HG03196 (cell line): ENCODE results near the gene OPRM1.
"Not testable (repeated sequence)": the region's sequence is repeated elsewhere in the genome, so short reads cannot be mapped to it uniquely, and the experiment has no call there.

Source experiments
- ATAC-seq: cut with Tn5 transposase; IDR thresholded peaks from one replicate; pipeline ENCODE4 v1.9.1; 2021; ENCODE audit not compliant: unreplicated experiment

The OPRM1 gene

DNA sequence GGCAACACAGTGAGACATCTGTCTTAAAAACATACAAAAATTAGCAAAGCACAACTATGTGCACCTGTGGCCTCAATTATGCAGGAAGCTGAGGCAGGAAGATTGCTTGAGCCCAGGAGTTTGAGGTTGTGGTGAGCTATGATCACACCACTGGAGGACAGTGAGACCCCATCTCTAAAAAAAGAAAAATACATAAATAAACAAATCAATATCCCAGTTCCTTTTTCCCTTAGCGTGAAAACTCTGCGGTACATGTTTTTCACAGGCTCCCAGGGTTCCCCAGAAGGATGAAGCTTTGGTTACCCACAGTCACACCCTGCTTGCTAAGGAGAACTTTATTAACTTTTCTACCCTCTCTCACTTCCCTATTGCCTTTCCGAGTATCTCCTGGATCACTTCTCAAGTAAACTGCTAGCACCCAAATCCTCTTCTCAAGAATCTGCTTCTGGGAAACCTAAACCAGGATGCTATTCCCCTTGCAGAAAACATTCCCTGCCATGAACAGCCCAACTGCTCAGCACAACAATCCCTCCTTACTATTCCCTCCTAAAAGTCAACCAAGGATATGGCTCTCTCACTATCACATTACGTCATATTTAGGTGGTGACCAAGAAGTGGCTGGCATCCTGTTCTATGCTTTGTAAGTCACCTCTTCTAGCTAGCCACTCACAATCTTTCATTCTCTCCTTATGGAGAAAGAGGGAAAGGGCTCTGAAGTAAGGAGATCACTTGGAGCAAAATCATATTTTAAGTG, 195.2 kb downstream of the OPRM1 start:
- ATAC-seq: peak; percentile 61

DNA sequence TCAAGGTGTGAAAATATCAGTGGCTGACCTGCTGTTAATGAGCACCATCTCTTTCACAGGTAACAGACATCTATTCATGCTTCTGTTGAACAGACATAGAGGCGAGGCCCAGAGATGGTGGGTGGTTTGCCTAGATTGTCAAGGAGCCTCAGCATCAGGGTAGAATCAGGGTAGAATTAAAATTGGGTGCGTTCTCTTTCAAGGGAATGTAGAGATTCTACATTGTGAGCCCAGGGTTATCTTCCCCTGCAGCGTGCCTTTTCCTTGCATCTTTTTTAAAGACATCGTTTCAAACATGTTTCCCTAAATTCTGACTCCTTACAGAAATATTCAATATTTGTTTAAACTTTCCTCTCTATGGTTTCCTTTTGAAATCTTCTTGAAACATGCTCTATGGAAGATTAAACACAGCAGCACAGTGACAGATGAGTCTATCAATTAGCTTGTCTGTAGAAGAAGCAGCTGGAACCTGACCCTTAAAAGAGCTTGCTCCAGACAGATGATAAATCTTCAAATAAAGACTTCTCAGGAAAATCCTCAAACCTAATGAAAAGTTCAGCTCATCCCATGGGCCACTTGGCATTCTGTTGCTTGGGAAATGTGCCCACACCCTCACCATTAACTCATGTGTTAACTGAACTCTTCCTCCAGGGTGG, 197.7 kb downstream of the OPRM1 start:
- ATAC-seq: no peak

DNA sequence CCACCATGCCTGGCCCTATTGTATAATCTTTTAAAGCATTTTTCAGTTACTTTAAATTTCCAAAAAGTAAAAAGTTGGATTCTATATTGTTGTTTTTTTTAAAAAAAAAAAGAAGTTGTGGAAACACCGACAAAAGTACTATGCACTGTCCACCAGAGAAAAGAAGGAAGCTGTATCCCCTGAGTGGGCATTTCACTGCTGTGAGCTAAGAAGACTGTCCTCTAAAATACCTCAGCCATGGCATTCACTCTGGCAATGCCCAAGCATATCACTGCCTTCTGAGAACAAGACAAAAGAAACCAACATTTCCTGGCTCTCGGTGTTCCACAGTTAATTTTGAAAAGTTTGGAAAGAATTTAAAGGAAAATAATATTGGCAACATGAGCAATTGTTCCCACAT, 199.8 kb downstream of the OPRM1 start:
- ATAC-seq: no peak

DNA sequence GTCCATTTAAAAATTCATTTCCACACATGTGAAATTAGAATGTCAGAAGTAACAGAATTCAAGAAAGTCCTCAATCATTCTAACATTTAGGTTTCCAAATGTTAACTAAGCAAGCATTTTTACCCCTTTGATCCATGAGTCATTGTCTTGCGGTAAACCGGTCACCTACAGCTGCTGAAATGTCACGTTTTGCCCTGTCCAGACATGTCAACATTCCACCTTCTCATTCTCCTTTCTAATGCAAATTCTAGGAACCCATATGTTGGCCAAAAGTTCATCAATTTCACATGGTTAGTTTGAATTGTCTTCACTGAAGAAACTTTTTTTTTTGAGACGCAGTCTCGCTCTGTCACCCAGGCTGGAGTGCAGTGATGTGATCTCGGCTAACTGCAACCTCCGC, 200.4 kb downstream of the OPRM1 start:
- no peak for ATAC-seq

DNA sequence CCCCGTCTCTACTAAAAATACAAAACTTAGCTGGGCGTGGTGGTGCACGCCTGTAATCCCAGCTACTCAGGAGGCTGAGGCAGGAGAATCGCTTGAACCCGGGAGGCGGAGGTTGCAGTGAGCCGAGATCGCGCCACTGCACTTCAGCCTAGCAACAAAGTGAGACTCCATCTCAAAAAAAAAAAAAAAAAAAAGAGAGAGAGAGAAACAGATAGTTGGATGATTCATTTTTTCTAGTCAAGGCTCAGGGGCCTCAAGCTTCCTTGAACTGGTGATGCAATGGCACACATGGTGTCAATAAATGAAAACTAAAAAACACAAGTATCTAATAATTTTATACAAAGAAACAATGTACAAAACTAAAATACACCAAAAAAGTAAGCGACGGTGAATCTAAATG, 202.0 kb downstream of the OPRM1 start:
- ATAC-seq: not testable (repeated sequence)

DNA sequence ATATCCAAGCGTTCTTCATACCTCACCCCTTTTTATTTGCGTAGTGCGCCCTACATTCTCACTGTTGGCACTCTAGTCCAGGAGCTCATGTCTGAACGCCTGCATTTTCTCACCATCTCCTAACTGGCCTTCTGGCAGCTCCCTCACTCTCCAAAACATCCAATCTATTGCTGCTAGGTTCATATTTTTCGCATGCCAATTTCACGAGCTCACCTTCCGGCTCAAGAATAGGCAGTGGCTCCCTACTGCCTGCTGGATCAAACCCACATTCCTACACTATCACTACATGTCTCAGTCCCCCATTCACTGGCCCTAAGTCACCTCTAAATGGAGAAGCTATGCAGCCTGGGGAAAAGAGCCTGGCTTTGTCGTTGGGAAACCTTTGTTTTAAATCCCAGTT, 202.5 kb downstream of the OPRM1 start:
- no peak for ATAC-seq

DNA sequence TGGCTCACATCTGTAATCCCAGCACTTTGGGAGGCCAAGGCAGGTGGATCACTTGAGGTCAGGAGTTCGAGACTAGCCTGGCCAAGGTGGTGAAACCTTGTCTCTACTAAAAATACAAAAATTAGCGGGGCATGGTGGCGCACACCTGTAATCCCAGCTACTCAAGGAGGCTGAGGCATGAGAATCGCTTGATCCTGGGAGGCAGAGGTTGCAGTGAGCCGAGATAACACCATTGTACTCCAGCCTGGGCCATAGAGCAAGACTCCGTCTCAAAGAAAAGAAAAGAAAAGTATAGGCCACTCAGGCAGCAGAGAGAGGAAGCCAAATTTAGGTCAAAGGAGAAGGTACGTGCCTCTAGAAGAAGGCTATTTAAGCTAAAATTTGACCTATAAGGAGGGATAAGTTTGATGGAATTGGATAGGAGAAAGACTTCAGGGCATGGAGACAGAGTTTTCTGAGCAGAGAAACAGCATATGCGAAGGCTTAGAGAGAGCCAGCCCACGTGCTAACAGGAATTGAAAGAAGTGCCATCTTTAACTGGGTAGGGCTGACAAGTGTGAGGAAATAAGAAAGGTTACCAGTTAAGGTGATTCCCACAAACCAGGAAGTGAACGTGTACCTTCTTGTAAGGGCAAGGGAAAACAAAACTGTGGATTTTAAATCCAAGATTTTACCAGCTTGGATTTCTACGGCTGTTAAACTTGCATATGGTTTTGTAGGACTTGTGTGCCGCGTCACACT, 203.7 kb downstream of the OPRM1 start:
- ATAC-seq: no peak

DNA sequence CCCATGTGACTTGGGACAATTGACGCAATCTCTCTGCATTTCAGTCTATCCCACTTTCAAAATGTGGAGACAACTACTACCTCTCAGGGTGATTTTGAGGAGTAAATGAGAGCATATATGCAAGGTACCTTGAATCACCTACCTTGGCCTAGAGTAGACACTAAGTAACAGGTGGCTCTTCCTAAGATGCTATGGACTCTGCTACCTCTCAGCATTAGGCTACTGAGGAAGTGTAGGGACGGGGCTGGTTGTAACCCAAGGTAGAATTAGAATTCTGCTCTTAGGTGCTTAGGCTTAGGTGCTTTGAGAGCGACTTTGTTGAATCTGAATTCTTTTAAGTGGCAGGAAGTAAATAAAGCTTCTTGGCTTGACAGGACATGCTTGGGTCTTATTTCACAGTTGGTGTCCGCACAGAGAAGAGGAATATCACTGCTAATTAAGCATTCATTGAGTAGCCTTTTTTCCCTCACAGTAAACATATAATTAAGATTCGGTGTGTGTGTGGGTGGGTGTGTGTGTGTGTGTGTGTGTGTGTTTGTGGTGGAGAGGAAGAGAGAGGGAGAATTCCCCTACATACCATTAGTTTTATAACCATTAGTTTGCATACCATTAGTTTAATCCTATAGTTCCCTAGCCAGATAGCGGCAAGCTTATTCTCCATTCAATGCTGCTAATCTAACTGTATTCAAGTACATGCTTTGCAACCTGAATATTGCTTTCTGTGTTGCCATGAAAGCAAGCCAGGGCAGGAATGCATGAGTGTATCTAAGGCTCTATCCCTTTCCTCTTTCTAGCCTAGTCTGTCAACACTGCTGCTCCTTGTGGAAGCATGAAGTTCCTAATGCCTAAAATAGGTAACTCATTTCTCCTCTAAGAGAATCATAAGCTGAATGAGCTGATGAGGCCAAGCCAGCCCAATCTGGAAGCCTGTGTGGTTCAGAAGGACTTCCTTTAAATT, 205.0 kb downstream of the OPRM1 start:
- ATAC-seq: no peak

DNA sequence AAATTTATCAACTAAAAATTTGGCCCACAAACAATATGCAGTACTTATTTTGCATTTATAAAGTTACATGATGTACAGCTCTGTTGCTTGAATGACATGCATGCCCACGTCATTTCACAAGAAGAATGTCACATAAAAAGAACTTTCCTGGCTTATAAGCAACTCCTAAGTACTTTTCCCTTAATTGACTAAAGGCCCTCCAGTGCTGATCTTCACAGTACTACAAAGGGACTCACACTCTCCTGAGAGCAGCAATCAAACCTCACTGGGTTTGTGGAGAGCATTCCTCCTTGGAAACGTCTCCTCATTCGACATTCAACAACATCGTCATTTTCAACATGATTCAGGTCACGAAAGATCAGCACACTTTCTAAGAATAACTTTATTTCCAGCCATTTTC, 206.5 kb downstream of the OPRM1 start:
- ATAC-seq: no peak

DNA sequence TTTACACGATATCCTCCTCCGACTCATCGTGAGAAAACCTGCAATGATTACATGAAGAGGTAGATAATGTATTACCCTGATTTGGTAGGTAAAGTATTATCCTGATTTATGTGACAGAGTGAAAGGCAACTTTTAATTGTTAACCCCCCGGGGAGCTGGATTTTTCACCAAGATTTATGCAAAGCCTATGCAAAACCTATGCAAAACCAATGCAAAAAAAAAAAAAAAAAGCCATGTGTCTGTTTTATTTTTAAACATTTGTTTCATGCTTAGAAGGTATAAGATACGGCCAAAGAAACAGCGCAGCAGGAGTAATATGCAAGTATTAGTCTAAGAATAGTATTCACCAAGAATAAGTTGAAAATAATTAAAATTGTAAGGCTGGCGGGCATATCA, 207.7 kb downstream of the OPRM1 start:
- ATAC-seq: no peak

DNA sequence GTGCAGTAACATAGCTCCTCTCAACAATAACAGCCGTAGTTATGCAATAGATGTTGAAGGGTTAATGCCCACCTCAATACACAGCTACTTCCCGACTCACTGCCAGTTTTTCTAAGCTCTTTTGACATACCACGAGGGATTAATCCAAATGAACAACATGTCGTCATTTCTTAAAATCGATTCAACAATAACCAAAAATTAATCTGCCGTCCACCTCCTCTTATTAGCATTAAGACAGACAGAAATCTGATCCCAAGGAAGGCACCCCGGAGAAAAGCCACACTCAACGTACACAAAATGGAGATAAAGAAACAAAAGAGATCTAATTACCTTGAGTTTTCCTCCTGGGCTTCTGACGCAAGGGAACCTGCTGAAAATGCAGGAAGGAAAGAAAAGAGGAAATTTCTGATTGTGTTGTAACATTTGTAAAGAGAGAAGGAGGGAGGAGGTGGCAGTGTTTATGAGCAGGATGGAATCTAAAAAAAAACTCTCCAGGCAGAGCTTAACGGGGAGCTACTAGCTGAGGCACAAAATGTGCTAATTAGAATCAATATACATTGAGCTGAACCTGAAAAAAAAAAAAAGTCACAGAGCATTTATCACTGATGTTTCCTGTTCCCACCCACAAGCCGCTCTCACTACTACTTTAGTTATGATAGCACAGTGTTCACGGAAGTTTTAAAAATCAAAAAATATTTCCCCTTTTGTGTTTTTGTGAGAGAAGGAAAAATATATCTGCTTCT, 208.2 kb downstream of the OPRM1 start:
- peak; percentile 39 for ATAC-seq

DNA sequence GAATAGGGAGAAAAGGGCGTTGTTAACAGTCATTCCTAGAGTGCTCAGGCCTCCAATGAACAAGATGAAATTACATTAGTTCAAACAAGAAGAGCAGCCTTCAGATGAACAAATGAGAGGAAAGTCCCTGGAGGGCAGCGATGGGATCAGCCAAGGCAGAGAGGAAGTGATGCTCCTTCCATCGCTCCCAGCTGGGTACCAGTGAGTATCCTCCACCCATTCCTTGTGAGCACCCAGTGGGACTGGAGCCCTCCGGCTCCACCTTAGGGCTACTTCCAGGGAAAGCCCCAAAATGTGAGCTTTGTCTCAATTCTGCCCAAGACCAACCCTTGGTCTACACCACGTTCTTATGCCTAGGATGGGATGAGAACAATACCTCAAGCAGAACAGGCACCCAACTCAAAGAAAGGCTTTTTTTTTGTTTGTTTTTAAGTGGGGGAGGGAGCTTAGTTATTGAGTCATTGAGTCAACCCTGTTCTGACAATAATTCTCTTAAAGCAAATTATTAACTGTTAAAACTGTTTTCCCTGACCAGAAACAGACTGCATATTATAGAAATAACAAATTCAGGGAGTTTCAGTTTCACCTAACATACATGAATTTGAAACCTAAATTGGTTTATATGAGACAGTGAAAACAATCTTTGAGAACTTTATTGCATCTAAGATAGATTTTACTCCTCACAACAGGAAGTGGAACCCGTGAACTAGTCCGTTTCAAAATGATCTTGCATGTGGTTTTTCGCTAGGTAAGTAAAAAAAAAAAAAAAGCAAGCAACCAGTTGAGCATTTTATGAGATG, 210.7 kb downstream of the OPRM1 start:
- ATAC-seq: peak; percentile 59

DNA sequence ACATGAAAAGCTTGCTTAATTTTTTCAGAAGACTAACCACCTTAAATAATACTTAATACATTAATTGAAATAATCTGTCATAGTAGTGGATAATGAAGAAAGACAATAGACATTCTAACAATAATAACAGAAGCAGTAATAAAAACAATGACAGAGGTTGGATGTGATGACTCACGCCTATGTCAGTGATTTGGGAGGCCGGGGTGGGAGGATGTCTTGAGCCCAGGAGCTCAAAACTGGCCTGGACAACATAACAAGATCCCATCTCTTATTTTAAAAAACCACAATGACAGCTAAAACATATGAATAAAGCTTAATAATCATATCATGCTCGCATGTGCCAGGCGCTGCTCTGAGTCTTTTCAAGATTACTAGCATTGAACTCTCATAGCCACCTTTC, 212.1 kb downstream of the OPRM1 start:
- no peak for ATAC-seq

DNA sequence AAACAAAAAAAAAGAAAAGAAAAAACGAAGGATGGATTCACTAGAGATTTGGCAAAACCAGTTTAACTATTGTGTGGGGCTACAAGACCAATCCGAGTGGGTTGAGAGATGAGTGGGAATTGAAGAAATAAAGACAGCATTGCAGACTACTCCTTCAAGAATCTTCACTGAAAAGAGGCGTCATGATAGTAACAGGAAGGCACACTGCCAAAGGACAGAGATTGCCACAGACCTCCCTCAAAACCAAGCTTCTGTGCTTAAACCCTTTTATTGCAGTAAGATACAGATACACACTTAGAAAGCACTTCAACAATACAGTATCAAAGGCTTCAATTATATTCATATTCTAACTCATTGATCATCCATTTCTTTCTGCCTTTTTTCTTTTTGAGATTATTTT, 213.6 kb downstream of the OPRM1 start:
- no peak for ATAC-seq

DNA sequence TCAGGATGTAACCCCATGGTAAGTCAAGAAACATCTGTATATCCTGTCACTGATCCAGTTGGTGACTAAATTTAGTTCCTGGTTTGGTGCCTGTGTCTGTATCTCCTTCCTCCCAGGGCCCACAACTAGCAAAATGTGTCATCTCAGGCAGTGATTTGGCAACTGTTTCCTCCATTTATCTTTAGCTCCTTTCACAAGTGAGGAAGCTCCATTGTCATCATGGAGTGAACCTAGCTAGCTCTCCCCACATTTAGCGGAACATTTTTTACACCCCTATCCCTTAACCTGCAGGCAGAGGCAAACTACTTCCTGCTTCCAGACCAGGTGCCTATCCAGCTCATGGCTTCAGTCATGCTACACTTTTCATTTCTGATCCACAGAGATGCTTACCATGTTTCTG, 218.0 kb downstream of the OPRM1 start:
- ATAC-seq: no peak

DNA sequence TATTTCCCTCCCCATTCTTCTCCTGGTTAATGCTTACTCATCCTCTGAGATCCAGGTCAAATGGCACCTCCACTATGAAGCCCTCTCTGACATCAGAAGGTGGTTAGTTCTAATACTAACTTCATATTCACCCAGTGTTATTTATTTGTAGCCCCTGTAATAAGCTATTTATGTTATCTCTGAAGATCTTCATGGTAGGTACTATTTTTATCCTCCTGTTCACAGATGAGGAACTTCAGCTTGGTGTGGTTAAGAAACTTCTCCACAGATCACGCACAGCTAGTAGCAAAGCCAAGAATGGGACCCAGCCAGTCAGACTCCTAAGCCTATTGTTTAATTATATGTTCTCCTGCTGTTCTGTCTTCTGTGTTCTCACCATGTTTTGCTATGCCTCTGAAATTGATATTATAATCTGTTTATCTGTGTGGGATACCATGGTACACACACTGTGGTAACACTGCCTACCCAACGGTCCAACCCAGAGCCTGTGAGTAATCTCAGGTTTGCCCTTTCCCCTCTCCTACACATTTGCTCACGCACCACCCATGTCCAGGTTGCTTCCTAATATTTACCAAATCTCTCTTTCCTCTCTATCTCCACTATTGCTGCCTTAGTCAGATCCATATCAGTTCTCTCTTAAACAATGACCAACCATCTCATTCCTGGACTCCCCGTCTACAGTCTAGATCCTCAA, 219.2 kb downstream of the OPRM1 start:
- peak; percentile 79 for ATAC-seq

DNA sequence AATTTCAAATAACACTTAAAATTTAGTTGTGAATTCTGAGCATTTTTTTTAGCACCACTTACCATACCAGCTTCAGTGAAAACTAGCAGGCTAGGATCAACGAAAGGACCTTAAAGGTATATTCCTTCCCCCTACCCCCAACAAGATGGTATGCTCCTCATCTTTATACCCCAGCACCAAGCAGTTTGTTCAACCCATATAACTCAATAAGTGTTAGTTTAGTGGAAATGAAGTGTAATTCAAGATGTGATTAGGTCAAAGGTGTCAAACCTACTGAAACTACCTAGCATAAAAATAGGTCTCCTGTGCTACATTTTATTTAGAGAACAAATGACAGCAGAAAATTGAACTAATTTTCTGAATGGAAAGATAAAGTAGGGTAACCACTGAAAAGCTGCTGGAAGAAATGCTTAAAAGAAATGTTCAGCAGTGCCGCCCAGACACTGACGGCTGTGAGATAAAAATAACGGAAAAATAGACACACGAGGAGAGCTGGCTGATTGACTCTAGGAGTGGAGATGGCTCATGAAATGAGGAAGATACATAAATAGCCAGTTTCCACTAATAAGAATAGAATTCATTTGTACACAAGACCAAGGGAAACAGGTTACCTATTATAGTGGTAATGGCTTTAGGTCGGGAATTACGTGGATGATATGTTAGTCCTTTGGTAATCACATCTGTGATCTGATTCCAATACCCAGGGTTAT, 222.8 kb downstream of the OPRM1 start:
- ATAC-seq: no peak

DNA sequence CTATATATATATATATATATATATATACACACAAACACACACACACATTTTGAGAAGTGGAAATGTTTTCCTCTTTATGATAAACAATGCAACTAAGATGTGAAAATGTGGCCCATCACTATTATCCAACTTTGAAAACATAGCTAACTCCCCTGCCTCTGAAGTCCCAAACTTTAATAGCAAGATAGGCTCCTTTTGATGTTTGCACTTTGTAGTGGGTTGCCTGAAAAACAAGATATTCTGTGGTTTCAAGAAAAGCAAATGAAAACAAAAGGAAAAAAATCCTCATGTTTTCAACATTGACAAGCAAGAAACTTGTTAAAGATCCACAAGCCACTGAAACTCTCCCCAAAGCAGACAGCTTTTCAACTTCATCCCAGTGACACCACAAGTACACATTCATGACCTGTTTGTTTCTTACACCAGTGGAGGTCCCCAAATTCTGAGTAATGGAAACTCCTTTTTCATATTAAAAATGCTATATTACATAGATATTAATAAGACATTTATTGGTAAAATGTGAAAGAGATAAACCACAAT, 227.6 kb downstream of the OPRM1 start:
- ATAC-seq: no peak
